ENCODE results near the gene PSKH1. TPM values are rescaled to one million over a fixed set of nuclear protein-coding genes. Genes with fewer than 3 reads are reported as not detected.
A peak's percentile ranks its signal among the peaks of the same experiment; 100 is the strongest.

The PSKH1 gene
- total and polyA plus RNA-seq, 9 of the 15 experiments (the other 6 are each of a cell fraction or from before 2014, with no cell fraction given): 0.96 to 20.9 (median 9.4) TPM

DNA sequence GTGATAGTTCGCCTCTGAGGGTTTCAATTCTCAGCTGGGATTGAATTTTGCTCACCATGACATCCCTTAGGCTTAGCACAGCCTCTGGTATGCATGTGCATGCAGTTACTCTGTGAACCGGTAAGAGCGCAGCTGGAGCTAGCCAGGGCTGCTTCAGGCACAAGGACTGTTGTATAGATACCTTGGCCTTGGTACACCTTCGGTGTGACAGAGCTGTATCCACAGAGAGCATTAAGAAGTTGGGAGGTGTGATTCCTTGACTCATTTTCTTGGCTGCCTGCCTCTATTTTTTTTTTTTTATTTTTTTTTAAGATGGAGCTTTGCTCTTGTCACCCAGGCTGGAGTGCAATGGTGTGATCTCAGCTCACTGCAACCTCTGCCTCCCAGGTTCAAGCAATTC is 48.6 kb upstream of the PSKH1 start:
- peak in 1 of 4 experiments; percentile 40 for DNase-seq (ENCODE audit: extremely low read depth in 1 of 4, low spot score in 3 of 4)
- Histone ChIP-seq H3K4me3 (no peak overlapping the region), H4K20me1 (replicated peaks; ENCODE audit: control insufficient read depth, insufficient read depth, low read length) (no peaks in the 10 kb centered on the region; the same call in 1 of the 2 replicates), H3K9me1 (ENCODE audit: control insufficient read depth, insufficient read depth, low read length) (no peaks in the 10 kb centered on the region), H3K36me3 (ENCODE audit: control insufficient read depth, insufficient read depth, low read length) (peaks cover 22% of the 10 kb centered on the region), H3K9me3 (replicated peaks; ENCODE audit: control insufficient read depth, insufficient read depth, low read depth, low read length) (no peaks in the 10 kb centered on the region), H3K9ac (ENCODE audit: insufficient read depth in 1 of 2, low read depth in 2 of 2, low read length in 2 of 2) (peak overlapping the region in 1 of 2 experiments; percentile 31; a peak in 1 of 4 replicates), H3K79me2 (ENCODE audit: control insufficient read depth, insufficient read depth, low read length) (peaks cover 69% of the 10 kb centered on the region), H3K4me2 (ENCODE audit: insufficient read depth, low read length) (peak overlapping the region; percentile 44), H3K4me1 (replicated peaks in 1 of 2; ENCODE audit: control insufficient read depth in 2 of 2, insufficient read depth in 2 of 2, low read length in 2 of 2) (peaks cover 37 to 57% of the 10 kb centered on the region in 2 experiments), H3K27me3 (ENCODE audit: control insufficient read depth in 2 of 2, insufficient read depth in 2 of 2, low read length in 2 of 2) (no peaks in the 10 kb centered on the region), H3K27ac (ENCODE audit: extremely low read depth, low read depth, low read length) (no peak overlapping the region), H2AFZ (ENCODE audit: low read depth, low read length) (no peak overlapping the region)
- CTCF ChIA-PET (ENCODE audit: low intra/inter-chr PET ratio): interaction anchor here (0.7 kb wide), 1 partner anchor 22 kb away, joined by 4 read pairs; no protein-coding TSS in a partner anchor
- POLR2A ChIA-PET: interaction anchor here (0.6 to 2.7 kb wide), 16 partner anchors 9 to 886 kb away, joined by 3 to 10 read pairs (median 4); partner anchors contain the start of gene NFATC3
- TF ChIP-seq CTCF (IDR thresholded peaks at IDR 0.05 in 2 of 3, conservative IDR thresholded peaks at IDR 0.05 in 1 of 3; ENCODE audit: insufficient read depth in 2 of 3, low read depth in 1 of 3, low read length in 3 of 3): peak in 1 of 3 experiments; percentile 8; a peak in 1 of 6 replicates
- no peak for TF ChIP-seq E2F3 (CRISPR knock-in tag; IDR thresholded peaks at IDR 0.05)
- BruUV-seq (replicated peaks): no TSS peak
- WGBS (ENCODE audit: insufficient coverage, low coverage, missing lambda C conversion rate): 64% methylated on average over 4 of the region's 4 CpGs
- in situ Hi-C loops (cut with MboI): no loop called here
- FAIRE-seq: no peak
- no peak for ATAC-seq
- intact Hi-C loops (cut with micrococcal nuclease): no loop called here
